Natural killer cell (primary cell): ENCODE measurements around the gene BACH2. TPM values are rescaled to one million over a fixed set of nuclear protein-coding genes. Genes with fewer than 3 reads are reported as not detected.

Experiments used
- ATAC-seq, 3 donors: fragments of 150-1000 bp in 2 of 3; fragments of 200-7000 bp in 1 of 3; cut with Tn5 transposase; 1 replicate in 1 of 3; 2 replicates in 2 of 3; pipeline ENCODE4 v1.10.0; 2021; ENCODE audit warnings: mild to moderate bottlenecking in 2 of 3, moderate library complexity in 2 of 3
- DNase-seq, 2 donors: peaks; one replicate each; pipeline versions ENCODE4 v3.0.0 to v3.0.0-alpha.2; 2013 to 2021; ENCODE audit warnings: mixed read lengths in 1 of 2
- H3K27ac ChIP-seq: one replicate; pipeline ENCODE4 v1.5.1; 2013; ENCODE audit warnings: mild to moderate bottlenecking, low read length
- H3K27me3 ChIP-seq: one replicate; pipeline ENCODE4 v1.6.1; 2013; ENCODE audit warnings: low read length; ENCODE audit not compliant: control insufficient read depth, insufficient read depth
- H3K36me3 ChIP-seq: one replicate; pipeline ENCODE4 v1.6.1; 2013; ENCODE audit warnings: low read length; ENCODE audit not compliant: control insufficient read depth, insufficient read depth
- H3K4me1 ChIP-seq: one replicate; pipeline ENCODE4 v1.6.1; 2013; ENCODE audit warnings: low read length; ENCODE audit not compliant: control insufficient read depth, insufficient read depth
- H3K4me3 ChIP-seq: one replicate; pipeline ENCODE4 v1.5.1; 2013; ENCODE audit warnings: low read length
- H3K9me3 ChIP-seq: one replicate; pipeline ENCODE4 v1.6.1; 2013; ENCODE audit warnings: low read length; ENCODE audit not compliant: control insufficient read depth, insufficient read depth
- H3K27ac Mint-ChIP-seq, 2 donors: one replicate each; pipeline ENCODE4 v1.8.0; 2022; ENCODE audit warnings: mild to moderate bottlenecking in 2 of 2, mixed read lengths in 2 of 2, moderate library complexity in 1 of 2
- H3K27me3 Mint-ChIP-seq, 2 donors: one replicate each; pipeline ENCODE4 v1.8.0; 2022; ENCODE audit warnings: low read depth in 2 of 2, mixed read lengths in 2 of 2
- H3K36me3 Mint-ChIP-seq: one replicate; pipeline ENCODE4 v1.8.0; 2022; ENCODE audit warnings: mixed read lengths
- H3K4me1 Mint-ChIP-seq, 2 donors: one replicate each; pipeline ENCODE4 v1.8.0; 2022; ENCODE audit warnings: mixed read lengths in 2 of 2
- H3K4me3 Mint-ChIP-seq: one replicate; pipeline ENCODE4 v1.8.0; 2022; ENCODE audit warnings: mild to moderate bottlenecking, moderate library complexity, mixed read lengths
- H3K9me3 Mint-ChIP-seq, 2 donors: one replicate each; pipeline ENCODE4 v1.8.0; 2022; ENCODE audit warnings: mixed read lengths in 2 of 2
- CTCF ChIP-seq: fragments of 200-600 bp; IDR thresholded peaks from one replicate; pipeline ENCODE4 v1.8.0; 2022; ENCODE audit warnings: antibody characterized with exemption
- WGBS: methylation state at CpG from one replicate; pipeline ENCODE4 v1.1.7; 2013; ENCODE audit warnings: missing lambda C conversion rate; ENCODE audit not compliant: insufficient coverage; 5-methylcytosine and 5-hydroxymethylcytosine counted together
- intact Hi-C: fragments of 100-400 bp; cut with micrococcal nuclease; formaldehyde crosslinking; loops from one replicate; pipeline ENCODE4 v1.14.2; 2022
- total RNA-seq, 4 donors: library from RNA; stranded (reverse); fragments of 120-200 nt in 1 of 4; gene quantifications; one replicate each; pipeline versions ENCODE4 v1.2.3 to v1.2.4, GENCODE V29; 2013 to 2022

Gene BACH2
- total RNA-seq, 3 donors from 2014 or later (not counting 1 experiment from before 2014, with no cell fraction given) = 32.1 to 37.8 (median 32.7) TPM

- Mint-ChIP-seq H3K27me3 (no peaks in the 10 kb centered on the region), H3K4me3 (no peak overlapping the region), H3K36me3 (no peaks in the 10 kb centered on the region), H3K27ac (peak overlapping the region in 1 of 2 donors; percentile 42), H3K9me3 (no peaks in the 10 kb centered on the region), H3K4me1 (peaks cover 0 to 21% of the 10 kb centered on the region in 2 donors)
- Histone ChIP-seq H3K9me3 (no peaks in the 10 kb centered on the region), H3K36me3 (no peaks in the 10 kb centered on the region), H3K4me1 (no peaks in the 10 kb centered on the region), H3K27ac (no peak overlapping the region), H3K27me3 (no peaks in the 10 kb centered on the region), H3K4me3 (no peak overlapping the region)
- intact Hi-C loops = no loop called here
- no peak for TF ChIP-seq CTCF
- 80% methylated on average over 4 of the region's 4 CpGs for WGBS
- ATAC-seq (no peak), DNase-seq (no peak)
Measured at GRCh38 chr6:90126839-90127238, 169.8 kb downstream of the BACH2 start.

- Histone ChIP-seq H3K27ac (no peak overlapping the region), H3K36me3 (no peaks in the 10 kb centered on the region), H3K27me3 (no peaks in the 10 kb centered on the region), H3K4me3 (no peak overlapping the region), H3K9me3 (no peaks in the 10 kb centered on the region), H3K4me1 (no peaks in the 10 kb centered on the region)
- ATAC-seq (no peak), DNase-seq (no peak)
- Mint-ChIP-seq H3K4me1 (peaks cover 0 to 21% of the 10 kb centered on the region in 2 donors), H3K9me3 (no peaks in the 10 kb centered on the region), H3K36me3 (no peaks in the 10 kb centered on the region), H3K27me3 (no peaks in the 10 kb centered on the region), H3K4me3 (no peak overlapping the region), H3K27ac (peak overlapping the region in 1 of 2 donors; percentile 20)
- WGBS = 68% methylated on average over 5 of the region's 5 CpGs
- intact Hi-C loops = no loop called here
- no peak for TF ChIP-seq CTCF
Measured at GRCh38 chr6:90126181-90126580, 170.5 kb downstream of the BACH2 start.

- H3K27me3 Mint-ChIP-seq = no peaks in the 10 kb centered on the region
- ATAC-seq (no peak), DNase-seq (no peak)
- no peaks in the 10 kb centered on the region for H3K9me3 ChIP-seq
- H3K4me1 ChIP-seq = no peaks in the 10 kb centered on the region
- peaks cover 0 to 21% of the 10 kb centered on the region in 2 donors for H3K4me1 Mint-ChIP-seq
- no peaks in the 10 kb centered on the region for H3K36me3 Mint-ChIP-seq
- no peaks in the 10 kb centered on the region for H3K27me3 ChIP-seq
- H3K27ac Mint-ChIP-seq = no peak overlapping the region
- H3K27ac ChIP-seq = no peak overlapping the region
- no peak overlapping the region for H3K4me3 Mint-ChIP-seq
- H3K9me3 Mint-ChIP-seq = no peaks in the 10 kb centered on the region
- 86% methylated on average over 4 of the region's 5 CpGs for WGBS
- TF ChIP-seq CTCF = no peak
- no peaks in the 10 kb centered on the region for H3K36me3 ChIP-seq
- intact Hi-C loops = no loop called here
- no peak overlapping the region for H3K4me3 ChIP-seq
Measured at GRCh38 chr6:90124874-90125510, 171.7 kb downstream of the BACH2 start.

GRCh38 chr6:90123831-90124230 lies 172.8 kb downstream of the BACH2 start:
- Mint-ChIP-seq H3K4me1 (peaks cover 0 to 21% of the 10 kb centered on the region in 2 donors), H3K9me3 (no peaks in the 10 kb centered on the region), H3K27me3 (no peaks in the 10 kb centered on the region), H3K36me3 (no peaks in the 10 kb centered on the region), H3K27ac (no peak overlapping the region), H3K4me3 (no peak overlapping the region)
- DNase-seq (no peak), ATAC-seq (no peak)
- Histone ChIP-seq H3K4me1 (no peaks in the 10 kb centered on the region), H3K36me3 (no peaks in the 10 kb centered on the region), H3K27ac (no peak overlapping the region), H3K27me3 (no peaks in the 10 kb centered on the region), H3K9me3 (no peaks in the 10 kb centered on the region), H3K4me3 (no peak overlapping the region)
- intact Hi-C loops = no loop called here
- 89% methylated on average over 6 of the region's 7 CpGs for WGBS
- TF ChIP-seq CTCF = no peak
